HG02759 (cell line): ENCODE data around the gene FOLR2.
"Not testable (repeated sequence)": the region's sequence is repeated elsewhere in the genome, so short reads cannot be mapped to it uniquely, and the experiment has no call there.

Source experiments
- ATAC-seq: cut with Tn5 transposase; IDR thresholded peaks from one replicate; pipeline ENCODE4 v1.9.1; 2021; ENCODE audit warnings: mild to moderate bottlenecking, moderate library complexity; ENCODE audit not compliant: unreplicated experiment

FOLR2 gene

GRCh38 chr11:72204886-72205285 lies 11.7 kb upstream of the FOLR2 start:
- ATAC-seq: no peak

- not testable (repeated sequence) for ATAC-seq
Observed at GRCh38 chr11:72206794-72207193, 9.8 kb upstream of the FOLR2 start.

- ATAC-seq: no peak
Observed at GRCh38 chr11:72208281-72208680, 8.3 kb upstream of the FOLR2 start.

GRCh38 chr11:72209101-72209500 lies 7.5 kb upstream of the FOLR2 start:
- no peak for ATAC-seq

- ATAC-seq: no peak
Observed at GRCh38 chr11:72217841-72218240, 1.2 kb downstream of the FOLR2 start.

GRCh38 chr11:72218251-72218745 lies 1.7 kb downstream of the FOLR2 start:
- ATAC-seq: no peak

GRCh38 chr11:72220696-72221363 lies 4.2 kb downstream of the FOLR2 start:
- ATAC-seq: no peak

GRCh38 chr11:72221386-72222075 lies 4.9 kb downstream of the FOLR2 start:
- no peak for ATAC-seq

- no peak for ATAC-seq
Observed at GRCh38 chr11:72222106-72222891, 5.7 kb downstream of the FOLR2 start.

- ATAC-seq: peak; percentile 76
Observed at GRCh38 chr11:72222907-72223614, 6.5 kb downstream of the FOLR2 start.

GRCh38 chr11:72223615-72224563 lies 7.3 kb downstream of the FOLR2 start:
- ATAC-seq: peak; percentile 64

GRCh38 chr11:72224564-72225410 lies 8.2 kb downstream of the FOLR2 start, which contains the start of gene INPPL1:
Gene INPPL1 (plus strand): TSS chr11:72224767. CDS start chr11:72224985, 218 bp downstream.
- ATAC-seq: no peak

- no peak for ATAC-seq
Observed at GRCh38 chr11:72225411-72225951, 8.9 kb downstream of the FOLR2 start.

GRCh38 chr11:72226701-72227100 lies 10.1 kb downstream of the FOLR2 start:
- no peak for ATAC-seq

- ATAC-seq: no peak
Observed at GRCh38 chr11:72227316-72228228, 11.0 kb downstream of the FOLR2 start.

- no peak for ATAC-seq
Observed at GRCh38 chr11:72228229-72228843, 11.7 kb downstream of the FOLR2 start.

GRCh38 chr11:72228844-72229231 lies 12.2 kb downstream of the FOLR2 start:
- ATAC-seq: no peak
